Activated gamma-delta T cell (primary cell): Measurements from ENCODE around the gene LRP1B.

Source experiments
- DNase-seq: peaks from one replicate; lab custom pipeline; 2025; lab: John Stamatoyannopoulos, UW

The LRP1B gene

DNA sequence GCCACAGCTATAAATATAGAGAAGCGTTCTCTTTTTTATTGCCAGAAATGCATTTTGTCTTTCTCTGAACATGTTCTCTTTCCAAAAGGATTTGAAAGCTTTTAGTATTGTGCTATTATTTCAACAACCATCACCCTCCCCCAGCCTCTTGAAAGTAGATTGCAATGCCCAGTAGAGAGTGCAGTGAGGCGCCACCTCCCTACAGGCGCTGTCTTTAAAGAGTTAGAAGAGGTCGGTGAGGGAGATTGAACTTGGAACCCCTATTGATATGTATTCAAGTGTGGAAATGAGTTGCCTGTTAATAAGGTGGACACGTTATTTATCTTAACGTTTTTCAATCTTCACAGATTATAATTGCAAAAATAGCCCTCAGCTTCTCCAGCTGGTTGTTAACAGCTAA is 360.3 kb downstream of the LRP1B start:
- DNase-seq: no peak

DNA sequence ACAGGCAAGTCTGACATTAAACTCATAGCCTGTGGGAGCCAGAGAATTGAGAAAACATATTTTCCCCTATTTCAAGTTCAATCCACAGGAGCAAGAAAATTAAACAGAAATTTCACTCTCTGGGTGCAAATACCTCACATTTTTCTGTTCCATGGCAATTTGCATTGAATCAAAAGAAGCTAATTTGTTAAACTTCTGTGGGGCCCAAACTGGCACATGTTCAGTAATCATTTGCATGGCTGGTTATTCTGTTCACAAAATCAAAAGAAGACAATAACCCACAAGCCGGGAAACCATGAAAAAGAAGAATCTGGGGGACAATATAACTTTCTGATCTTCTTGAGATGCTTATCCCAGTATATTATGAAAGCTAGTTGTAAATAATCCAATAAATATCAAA is 363.1 kb downstream of the LRP1B start:
- DNase-seq: no peak

DNA sequence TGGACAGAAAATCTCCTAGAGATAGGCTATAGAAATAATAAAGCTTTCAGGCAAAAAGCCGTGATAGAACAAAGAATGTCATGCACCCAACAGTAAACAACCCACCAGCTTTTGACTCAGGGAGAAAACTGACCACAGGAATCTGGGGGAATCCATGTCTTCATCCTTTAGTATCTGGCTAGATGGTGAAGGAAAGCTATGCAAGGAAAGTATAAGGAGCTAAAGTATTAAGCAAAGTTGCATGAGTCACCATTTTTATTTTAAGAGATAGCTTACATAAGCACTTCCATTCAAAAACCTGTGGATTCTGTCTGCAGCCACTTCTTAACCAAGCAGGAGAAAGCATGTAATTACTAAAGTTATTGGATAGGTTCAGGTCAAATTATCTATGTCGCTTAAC is 363.8 kb downstream of the LRP1B start:
- DNase-seq: no peak

DNA sequence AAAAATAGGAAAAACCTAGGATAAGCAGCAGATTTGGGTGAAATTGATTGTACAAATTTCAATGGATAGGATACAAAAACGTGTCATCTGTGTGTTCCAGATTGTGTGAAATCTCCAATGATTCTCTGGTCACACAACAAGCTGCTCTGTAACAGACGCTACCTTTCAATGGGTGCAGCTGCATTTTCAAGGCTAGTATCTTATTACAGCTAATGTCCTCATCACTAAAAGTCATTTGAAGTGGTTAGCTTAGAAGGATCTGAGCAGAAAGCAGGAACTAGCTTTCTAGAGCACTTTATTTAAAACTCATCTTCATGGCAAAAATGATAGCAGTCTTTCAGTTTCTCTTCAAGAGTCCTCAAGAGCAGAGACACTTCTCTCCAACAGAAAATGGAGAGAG is 364.6 kb downstream of the LRP1B start:
- no peak for DNase-seq

DNA sequence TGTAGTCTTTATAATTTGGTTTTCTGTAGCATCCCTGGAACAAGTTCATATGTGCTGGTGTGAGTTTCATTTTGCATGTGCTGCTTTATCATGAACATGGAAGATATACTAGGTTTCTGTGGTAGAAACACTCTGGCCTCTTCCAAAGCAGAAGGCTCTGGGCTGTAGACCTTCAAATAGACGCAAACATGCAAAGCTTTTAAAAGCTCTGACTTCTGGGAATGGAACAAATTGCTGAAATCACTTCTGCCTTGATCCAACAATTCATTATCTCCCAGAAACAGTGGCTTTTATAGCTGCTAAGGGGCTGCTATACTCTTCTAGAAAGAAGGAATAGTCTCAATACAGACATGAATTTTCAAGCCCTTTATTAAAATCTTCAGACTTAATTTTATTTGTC is 382.2 kb downstream of the LRP1B start:
- DNase-seq: no peak

DNA sequence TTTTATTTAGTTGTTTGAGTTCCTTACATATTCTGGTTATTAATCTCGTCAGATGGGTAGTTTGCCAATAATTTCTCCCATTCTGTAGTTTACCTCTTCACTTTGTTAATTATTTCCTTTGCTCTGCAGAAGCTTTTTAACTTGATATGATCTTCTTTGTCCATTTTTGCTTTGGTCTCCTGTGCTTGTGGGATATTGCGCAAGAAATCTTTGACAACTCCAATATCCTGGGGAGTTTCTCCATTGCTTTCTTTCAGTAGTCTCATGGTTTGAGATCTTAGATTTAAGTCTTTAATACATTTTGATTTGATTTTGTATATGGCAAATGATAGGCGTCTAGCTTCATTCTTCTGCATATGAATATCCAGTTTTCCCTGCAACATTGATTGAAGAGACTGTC is 389.2 kb downstream of the LRP1B start:
- no peak for DNase-seq

DNA sequence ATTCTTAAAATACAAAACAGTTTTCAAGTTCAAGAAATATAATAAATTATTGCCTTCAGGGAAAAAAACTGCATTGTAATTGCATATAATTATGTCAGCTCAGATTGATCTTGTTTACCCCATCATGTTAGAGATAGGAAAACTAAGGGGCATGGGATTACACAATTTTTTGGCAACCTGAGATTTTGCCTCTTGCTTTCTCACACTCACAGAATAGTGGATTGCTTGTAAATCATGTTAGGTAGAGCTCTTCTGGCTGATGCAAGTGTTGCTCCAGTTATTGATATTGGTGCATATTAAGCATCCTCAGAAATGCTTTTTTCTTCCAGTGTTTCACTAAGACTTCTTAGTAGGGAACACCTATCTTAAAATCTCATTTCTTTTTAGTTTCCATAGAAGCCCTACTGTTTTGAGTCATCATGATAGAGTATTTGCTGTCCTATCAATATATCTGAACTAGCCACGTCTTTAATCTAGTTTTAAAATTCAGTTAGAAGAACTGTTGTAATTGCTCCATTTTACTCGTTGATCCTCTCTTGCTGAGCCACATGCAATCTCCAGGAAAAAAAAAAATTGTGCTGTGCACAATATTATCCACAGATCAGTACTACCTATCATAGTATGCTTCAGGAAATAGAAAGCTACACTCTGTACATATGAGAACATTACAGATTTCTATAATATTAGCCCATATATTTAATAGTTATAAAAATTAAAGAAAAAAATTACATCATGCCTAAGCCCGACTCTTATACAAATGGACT is 393.1 kb downstream of the LRP1B start:
- no peak for DNase-seq

DNA sequence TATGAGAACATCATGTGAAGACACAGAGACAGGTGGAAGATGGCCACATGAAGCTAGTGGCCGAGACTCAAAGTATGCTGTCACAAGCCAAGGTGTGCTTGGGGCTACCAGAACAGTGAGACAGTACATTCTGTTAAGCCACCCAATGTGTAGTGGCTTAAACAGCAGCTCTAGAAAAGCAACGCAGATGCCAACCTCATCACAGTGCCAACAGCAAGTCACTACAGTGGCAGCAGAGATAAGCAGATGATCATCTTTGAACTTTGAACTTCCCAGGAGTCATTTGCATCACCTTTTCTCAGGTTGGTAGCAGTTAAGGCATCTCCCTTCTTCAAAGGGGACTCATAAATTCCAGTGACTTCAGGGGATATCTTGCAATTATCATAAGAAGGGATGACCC is 394.4 kb downstream of the LRP1B start:
- DNase-seq: no peak

DNA sequence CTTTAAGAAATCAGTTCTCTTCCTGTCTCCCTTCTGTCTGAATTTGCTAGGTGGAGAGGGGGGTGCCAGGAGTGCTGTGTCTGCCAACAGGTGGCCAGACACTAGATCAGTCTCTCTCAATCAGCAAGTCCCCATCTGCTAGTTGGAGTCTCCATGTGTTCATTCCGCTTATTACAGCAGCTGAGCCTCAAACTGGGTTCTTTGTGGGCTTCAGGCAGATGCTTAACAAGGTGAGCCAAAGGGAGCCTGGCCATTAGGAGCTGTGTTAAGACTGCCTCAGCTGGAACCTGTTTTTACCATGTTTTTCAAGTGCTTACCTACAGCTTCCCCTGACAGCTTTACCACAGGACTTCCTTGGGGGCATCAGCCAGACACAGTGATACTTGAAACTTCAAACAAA is 401.9 kb downstream of the LRP1B start:
- no peak for DNase-seq

DNA sequence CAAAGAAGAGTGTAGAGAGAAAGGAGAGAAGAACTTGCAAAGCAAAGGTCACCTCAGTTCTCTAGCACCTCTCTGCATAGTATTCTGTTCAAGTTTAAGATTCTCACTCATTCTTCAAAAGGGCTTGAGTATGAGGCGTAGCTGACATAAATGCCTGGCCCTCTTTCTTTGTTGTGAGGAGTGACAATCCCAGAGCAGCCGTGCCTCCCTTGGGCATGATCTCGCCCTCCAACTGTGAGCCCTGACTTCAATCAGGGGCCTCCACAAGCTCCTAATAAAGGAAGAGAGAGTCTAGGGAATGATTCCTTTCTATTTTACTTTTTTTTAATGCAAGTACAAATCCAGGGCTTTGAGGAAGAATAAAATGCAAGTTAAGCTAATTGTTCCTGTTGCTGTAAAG is 402.7 kb downstream of the LRP1B start:
- DNase-seq: no peak

DNA sequence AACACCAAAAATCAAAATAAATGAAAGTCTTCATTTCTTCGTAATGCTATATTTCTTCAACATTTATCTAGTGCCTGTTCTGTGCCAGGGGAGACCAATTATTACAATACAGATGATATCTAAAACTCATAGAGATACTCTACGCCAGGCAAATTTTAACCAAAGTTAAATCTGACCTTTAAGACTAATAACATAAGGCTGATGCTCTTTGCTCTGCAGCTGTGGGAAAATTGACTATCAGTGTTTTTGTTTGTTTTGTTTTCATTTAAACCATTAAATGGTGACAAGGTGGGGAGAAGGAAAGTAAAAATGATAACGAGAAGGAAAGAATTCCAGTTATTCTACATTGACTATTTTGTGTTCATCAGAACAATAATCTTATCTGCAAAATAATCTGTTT is 406.4 kb downstream of the LRP1B start:
- DNase-seq: no peak

DNA sequence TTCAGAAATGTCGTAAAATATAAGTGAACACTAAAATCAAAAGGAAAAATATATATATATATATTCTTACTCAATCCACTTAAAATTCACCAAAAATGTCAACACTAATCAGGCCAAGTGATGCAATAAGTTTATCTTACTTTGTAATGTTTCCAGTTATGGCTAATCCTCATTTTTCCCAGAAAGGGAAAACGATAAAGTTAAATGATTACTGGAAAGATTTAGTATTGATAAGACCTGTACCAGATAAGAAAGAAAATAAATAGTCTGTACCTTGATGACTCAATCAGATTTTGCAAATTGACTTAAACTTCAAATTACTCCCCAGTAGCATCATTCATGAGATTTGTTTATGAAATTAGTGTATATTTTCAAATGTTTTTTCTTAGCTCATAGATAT is 407.0 kb downstream of the LRP1B start:
- DNase-seq: no peak

DNA sequence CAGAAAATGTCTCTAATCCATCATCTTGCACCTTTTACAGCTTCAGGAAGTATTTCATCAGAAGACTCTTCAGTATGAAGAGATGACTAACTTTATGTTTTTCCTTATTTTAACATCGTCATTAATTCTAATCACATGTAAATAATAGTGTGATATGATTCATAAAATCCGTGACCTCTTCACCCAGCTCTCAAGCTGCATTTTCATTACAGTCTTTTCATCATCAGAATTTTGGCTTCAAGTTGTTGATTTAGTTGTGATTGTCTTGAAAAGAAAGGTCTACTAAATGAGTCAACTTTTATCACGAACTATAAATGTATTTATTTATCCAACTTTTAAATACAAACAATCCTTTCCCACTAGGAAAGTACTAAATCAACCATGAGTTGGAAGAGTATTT is 410.3 kb downstream of the LRP1B start:
- no peak for DNase-seq

DNA sequence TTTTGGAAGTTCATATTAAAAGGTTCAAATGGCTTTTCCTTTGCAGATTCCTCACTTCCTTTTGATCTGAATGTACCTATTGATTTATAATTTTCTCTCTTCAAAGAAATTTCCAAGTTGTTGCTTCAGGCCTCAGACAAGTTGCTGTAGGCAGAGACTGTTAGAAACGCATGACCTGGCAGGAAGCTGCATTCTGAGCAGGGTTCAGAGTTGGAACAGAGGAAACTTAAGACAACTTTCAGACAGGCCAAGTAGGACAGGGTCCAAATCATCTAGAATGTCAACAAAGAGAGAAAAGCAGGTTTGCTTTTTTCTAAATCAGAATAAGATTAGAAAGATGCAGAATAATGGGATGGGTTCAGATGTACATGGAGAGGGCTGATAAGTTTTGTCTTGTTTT is 416.3 kb downstream of the LRP1B start:
- DNase-seq: no peak

DNA sequence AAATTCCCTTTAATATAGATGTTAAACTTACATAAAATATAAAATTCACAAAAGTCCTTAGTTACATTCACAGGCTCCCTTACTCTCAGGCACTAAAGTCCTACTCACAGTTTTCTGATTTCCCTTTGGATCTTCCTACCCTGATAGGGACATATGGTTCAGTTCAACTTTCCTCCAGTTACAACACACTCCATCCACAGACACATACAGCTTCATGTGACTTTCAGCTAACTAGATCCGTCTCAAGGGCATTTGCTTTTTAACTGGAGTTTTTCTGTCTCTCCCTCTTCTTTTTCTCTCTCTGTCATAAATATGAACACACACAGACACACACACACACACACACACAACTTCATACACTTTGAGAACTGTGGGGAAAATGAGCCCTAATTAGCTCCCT is 419.2 kb downstream of the LRP1B start:
- DNase-seq: no peak

DNA sequence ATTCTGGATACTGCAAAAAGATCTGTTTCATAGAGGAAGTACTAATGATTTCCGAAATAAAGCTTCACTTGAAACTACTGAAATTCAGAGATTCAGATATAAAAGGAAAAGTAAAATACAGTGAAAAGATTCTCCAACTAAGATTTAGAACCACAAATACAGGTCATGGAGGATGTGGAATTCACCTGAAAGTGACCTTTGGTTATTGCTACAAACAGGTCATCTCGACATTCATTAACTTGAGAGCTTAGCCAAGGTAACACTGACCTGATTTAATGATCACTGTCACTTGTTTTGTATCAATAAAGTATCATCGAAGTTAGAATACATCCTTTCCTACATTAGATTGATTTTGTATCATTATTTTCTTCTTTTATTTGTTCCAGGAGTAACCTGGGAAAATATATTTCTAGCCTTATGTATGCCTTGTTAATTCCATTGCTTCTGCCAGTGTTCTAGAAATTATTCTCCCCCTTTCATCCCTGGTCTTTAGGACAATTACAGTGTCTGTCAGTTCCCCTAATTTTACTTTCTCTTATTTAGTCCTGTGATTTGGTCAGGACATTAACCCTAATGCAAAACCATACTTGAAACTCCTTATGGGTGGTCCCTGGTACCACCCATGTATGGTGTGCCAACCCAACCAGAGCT is 420.1 kb downstream of the LRP1B start:
- DNase-seq: no peak

DNA sequence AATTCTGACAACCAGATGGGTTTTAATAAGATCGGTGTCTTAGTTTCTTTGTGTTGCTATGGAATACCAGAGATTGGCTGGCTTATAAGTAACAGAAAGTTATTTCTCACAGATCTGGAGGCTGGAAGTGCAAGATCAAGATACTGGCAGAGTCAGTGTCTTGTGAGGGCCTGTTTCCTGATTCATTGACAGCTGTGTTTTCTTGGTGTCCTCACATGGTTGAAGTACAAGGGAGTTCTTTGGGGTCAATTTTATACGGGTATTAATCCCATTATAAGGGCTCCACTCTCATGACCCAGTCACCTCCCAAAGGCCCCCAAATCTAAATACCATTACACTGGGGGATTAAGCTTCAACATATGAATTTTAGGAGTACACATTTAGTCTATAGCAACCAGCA is 421.1 kb downstream of the LRP1B start:
- DNase-seq: no peak

DNA sequence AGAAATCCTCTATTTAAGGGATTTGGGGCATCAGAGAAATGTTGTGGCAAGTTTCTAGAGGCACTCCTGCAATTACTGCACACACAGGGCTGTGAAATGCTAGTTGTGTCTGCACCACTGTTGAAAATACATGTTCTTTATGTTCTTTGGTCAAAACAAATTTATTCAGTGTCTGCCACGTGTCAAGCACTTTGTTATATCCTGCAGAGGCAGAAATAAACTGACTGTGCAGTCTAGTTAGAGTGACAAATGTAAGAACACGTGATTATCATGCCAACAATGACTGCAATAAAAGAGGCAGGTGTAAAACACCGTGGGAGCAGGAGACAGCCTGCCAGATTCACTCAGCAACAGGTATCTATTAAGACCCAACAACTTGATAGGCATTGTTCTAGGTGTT is 423.3 kb downstream of the LRP1B start:
- no peak for DNase-seq

DNA sequence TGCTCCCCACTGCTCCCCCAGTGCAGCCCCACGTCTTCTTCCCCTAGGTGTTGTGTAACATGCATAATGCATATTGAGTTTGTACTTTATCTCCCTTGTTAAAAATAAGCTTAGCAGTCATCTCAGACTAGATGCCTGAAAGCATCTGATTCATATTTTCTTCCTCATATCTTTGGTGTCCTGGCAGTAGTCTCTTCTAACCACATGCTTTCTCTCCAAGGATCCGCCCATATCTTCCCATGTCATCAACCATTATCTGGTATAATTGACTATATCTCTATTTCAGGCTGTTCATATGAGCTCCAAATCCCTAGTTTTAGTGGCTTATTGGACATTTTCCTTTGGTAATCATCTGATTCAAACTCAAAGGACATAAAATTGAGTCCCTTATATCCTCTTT is 426.3 kb downstream of the LRP1B start:
- no peak for DNase-seq

DNA sequence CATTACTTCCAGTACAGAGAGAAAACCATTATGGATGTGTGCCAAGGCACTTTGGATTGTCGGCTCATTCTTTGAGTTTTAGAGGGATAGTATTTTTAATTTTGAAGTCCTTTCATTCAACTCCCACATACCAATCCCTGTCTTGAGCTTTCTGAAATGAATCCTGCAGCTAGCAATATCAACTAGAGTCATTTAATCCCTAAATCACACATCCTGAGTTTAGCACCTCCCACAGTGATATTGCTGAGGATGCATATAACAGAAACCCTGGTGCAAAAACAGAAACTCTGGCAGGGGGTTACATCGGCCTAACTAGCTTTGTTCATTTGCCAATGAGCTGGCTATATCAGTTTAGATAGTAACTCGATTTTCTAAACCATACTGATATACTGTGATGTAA is 427.3 kb downstream of the LRP1B start:
- DNase-seq: no peak

DNA sequence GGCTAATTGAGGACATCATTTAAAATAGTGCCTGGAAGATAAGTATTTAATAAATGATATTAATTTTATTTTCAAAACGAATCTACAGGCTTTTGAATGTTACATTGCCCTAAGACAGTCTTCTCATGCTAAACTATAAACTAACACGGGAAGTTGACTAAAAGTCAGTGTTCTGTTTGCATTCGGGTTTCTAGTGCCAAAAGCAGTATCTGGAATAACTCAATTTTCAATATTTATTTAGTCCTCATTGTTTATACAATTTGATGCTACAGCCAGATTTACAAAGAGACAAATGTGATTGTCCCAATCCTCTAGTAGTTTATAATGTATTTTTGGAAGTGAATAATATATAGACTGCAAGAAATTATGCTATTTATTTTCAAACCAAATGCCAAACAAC is 429.2 kb downstream of the LRP1B start:
- no peak for DNase-seq

DNA sequence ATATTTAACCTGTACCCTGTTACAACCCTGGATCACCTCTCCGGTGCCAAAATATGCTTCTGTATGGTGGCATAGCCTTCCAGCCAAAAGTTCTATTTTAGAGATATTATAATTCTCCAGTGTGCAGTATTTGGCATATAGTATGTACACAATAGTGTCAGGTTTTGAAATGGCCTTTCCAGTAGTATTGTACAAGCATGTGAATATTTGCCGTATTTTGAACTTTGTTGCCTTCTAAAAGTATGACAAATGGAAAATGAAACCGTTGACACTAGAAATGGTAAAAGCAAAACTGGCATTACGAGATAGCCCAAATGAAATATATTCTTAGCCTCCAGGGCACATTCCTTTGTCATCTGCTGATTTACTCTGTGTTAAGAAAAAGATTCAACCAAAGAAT is 431.2 kb downstream of the LRP1B start:
- DNase-seq: no peak

DNA sequence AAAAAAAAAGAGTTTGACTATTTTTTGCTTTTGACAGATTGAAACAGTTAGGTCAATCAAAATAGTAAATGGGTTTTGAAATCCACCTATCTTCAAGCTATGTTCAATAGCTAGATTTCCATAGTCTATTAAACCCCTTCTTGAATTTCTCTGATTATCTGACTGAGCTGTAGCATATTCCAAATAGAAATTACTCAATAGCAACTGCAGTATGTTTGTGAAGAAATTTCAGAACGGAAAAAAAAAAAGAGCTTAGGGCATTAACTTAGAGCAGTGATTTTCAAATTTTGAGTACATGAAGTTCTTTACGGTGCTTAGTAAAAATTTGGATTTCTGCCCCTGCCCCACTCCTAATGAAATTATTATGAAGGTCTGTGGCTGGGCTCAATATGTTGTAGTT is 432.3 kb downstream of the LRP1B start:
- no peak for DNase-seq

DNA sequence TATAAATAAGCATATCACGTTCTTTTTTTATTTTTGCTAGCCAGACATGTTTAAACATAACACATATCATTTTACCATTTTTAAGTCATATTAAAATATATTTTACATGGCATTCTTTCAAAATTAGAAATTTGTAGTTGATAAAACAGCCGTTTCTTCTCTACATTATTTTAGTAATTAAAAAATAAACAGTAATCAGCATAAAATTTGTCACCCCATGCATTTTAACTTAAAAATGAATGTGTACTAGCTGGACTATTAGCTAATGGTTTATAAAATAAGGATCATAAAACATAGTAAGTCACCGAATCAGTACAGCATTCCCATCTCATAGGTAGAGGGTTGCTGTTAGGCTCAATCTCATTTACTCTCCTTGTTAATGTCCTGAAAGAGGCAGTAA is 433.8 kb downstream of the LRP1B start:
- no peak for DNase-seq
